Ishikawa (cell line): Measurements from ENCODE around the gene CISD1.

Experiments
- CEBPB ChIP-seq: IDR thresholded peaks from 2 replicates; pipeline ENCODE4 v1.6.1; 2012
- CREB1 ChIP-seq: IDR thresholded peaks from 2 replicates; pipeline ENCODE4 v1.6.1; 2012; ENCODE audit warnings: low read depth
- EGR1 ChIP-seq: IDR thresholded peaks from 2 replicates; pipeline ENCODE4 v1.6.1; 2012
- EP300 ChIP-seq: IDR thresholded peaks from 2 replicates; pipeline ENCODE4 v1.6.1; 2012; ENCODE audit warnings: borderline replicate concordance
- FOXM1 ChIP-seq: IDR thresholded peaks from 2 replicates; pipeline ENCODE4 v1.6.1; 2012; ENCODE audit warnings: low read depth, borderline replicate concordance
- MAX ChIP-seq: IDR thresholded peaks from 2 replicates; pipeline ENCODE4 v1.6.1; 2012
- NFIC ChIP-seq: IDR thresholded peaks from 2 replicates; pipeline ENCODE4 v1.6.1; 2012
- RAD21 ChIP-seq: IDR thresholded peaks from 2 replicates; pipeline ENCODE4 v1.6.1; 2012; ENCODE audit warnings: low read depth
- REST ChIP-seq: IDR thresholded peaks from 2 replicates; pipeline ENCODE4 v1.6.1; 2012; ENCODE audit warnings: low read depth, mild to moderate bottlenecking
- TAF1 ChIP-seq: IDR thresholded peaks from 2 replicates; pipeline ENCODE4 v1.6.1; 2012; ENCODE audit warnings: low read depth, mild to moderate bottlenecking
- TCF12 ChIP-seq: IDR thresholded peaks from 2 replicates; pipeline ENCODE4 v1.6.1; 2012; ENCODE audit warnings: low read depth
- TEAD4 ChIP-seq: IDR thresholded peaks from 2 replicates; pipeline ENCODE4 v1.6.1; 2012
- USF1 ChIP-seq: IDR thresholded peaks from 2 replicates; pipeline ENCODE4 v1.6.1; 2012
- YY1 ChIP-seq: IDR thresholded peaks from 2 replicates; pipeline ENCODE4 v1.6.1; 2012; ENCODE audit warnings: low read depth
- ZBTB7A ChIP-seq: IDR thresholded peaks from 2 replicates; pipeline ENCODE4 v1.6.1; 2012; ENCODE audit warnings: low read depth

Gene CISD1

GRCh38 chr10:58264780-58265179 lies 4.2 kb upstream of the CISD1 start:
- TF ChIP-seq USF1 (no peak), CEBPB (no peak), TAF1 (no peak)

- TF ChIP-seq YY1 (no peak), MAX (no peak), REST (no peak), USF1 (no peak), NFIC (no peak), FOXM1 (no peak), EP300 (no peak), RAD21 (no peak), ZBTB7A (no peak), TAF1 (no peak), TCF12 (no peak), TEAD4 (no peak), EGR1 (no peak), CREB1 (no peak), CEBPB (no peak)
Measured at GRCh38 chr10:58265249-58265648, 3.7 kb upstream of the CISD1 start.

GRCh38 chr10:58266003-58266825 lies 2.7 kb upstream of the CISD1 start:
- TF ChIP-seq USF1 (no peak), CREB1 (no peak), REST (no peak), MAX (no peak), EGR1 (no peak), NFIC (no peak), ZBTB7A (no peak), RAD21 (no peak), TCF12 (no peak), TAF1 (no peak), EP300 (no peak), TEAD4 (no peak), CEBPB (no peak), FOXM1 (no peak), YY1 (no peak)

- TF ChIP-seq NFIC, result no peak
- TF ChIP-seq ZBTB7A, result peak; percentile 92
- peak; percentile 9; the same call in 1 of the 2 replicates for TF ChIP-seq EGR1
- no peak for TF ChIP-seq CREB1
- TF ChIP-seq FOXM1, result no peak
- no peak for TF ChIP-seq TCF12
Measured at GRCh38 chr10:58266826-58267712, 1.9 kb upstream of the CISD1 start.

- TF ChIP-seq NFIC (no peak; the same call in 1 of the 2 replicates), TAF1 (0 out of 2 replicates have a peak, but pooled peaks have one; percentile 36), MAX (peak; percentile 98), ZBTB7A (no peak; the same call in 1 of the 2 replicates), REST (no peak), USF1 (peak; percentile 43; the same call in 1 of the 2 replicates), TEAD4 (peak; percentile 53; the same call in 1 of the 2 replicates), EP300 (no peak; the same call in 1 of the 2 replicates), EGR1 (no peak), TCF12 (peak; percentile 59; the same call in 1 of the 2 replicates), YY1 (no peak), CEBPB (no peak), FOXM1 (peak; percentile 16; the same call in 1 of the 2 replicates), RAD21 (no peak), CREB1 (no peak)
Measured at GRCh38 chr10:58267713-58268453, 1.1 kb upstream of the CISD1 start, which contains the start of gene IPMK. IPMK (minus strand) TSS chr10:58267894; CDS start chr10:58267611, 283 bp downstream.
